ENCODE measurements around the gene RYR3.

GRCh38 chr15:33864360-33865075 is 553.8 kb downstream of the RYR3 start:
- no peak for TF ChIP-seq CTCF (IDR thresholded peaks at IDR 0.05)
- no peak for TF ChIP-seq POLR2A (IDR thresholded peaks at IDR 0.05)

Data from lower leg skin (tissue), 3 donors.